ENCODE measurements around the gene PPCDC. TPM values are rescaled to one million over a fixed set of nuclear protein-coding genes. Genes with fewer than 3 reads are reported as not detected.
A peak's percentile ranks its signal among the peaks of the same experiment; 100 is the strongest.

Gene PPCDC
- total RNA-seq, 4 donors from 2014 or later, result 7.4 to 25.7 (median 13.1) TPM

DNA sequence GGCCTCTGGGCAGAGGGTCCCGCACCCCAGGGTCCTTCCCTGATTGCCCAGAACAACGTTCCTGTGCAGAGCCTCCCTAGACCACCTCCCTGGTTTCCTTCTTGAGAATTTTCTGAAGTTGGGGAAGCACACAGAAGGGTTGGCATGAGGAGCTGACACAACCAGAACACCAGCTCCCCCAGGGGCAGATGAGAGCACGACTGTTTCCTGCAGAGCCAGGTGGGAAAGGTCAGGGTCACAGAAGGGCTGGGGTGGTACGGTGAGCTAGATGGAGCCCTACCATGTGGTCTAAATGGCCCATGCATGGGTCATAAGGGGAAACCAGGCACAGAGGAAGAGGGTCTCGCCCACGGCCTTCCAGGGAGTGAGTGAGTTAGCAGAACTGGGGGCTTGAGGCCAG is 10.4 kb downstream of the PPCDC start:
- Histone ChIP-seq H3K4me3 (no peak overlapping the region), H3K9me3 (no peaks in the 10 kb centered on the region), H3K27me3 (no peaks in the 10 kb centered on the region), H3K36me3 (no peaks in the 10 kb centered on the region), H3K27ac (no peak overlapping the region), H3K4me1 (peaks cover 62% of the 10 kb centered on the region)
- no peak for TF ChIP-seq POLR2AphosphoS5 (IDR thresholded peaks at IDR 0.05)
- no peak for TF ChIP-seq EP300 (IDR thresholded peaks at IDR 0.05)
- TF ChIP-seq, protein P1, sequence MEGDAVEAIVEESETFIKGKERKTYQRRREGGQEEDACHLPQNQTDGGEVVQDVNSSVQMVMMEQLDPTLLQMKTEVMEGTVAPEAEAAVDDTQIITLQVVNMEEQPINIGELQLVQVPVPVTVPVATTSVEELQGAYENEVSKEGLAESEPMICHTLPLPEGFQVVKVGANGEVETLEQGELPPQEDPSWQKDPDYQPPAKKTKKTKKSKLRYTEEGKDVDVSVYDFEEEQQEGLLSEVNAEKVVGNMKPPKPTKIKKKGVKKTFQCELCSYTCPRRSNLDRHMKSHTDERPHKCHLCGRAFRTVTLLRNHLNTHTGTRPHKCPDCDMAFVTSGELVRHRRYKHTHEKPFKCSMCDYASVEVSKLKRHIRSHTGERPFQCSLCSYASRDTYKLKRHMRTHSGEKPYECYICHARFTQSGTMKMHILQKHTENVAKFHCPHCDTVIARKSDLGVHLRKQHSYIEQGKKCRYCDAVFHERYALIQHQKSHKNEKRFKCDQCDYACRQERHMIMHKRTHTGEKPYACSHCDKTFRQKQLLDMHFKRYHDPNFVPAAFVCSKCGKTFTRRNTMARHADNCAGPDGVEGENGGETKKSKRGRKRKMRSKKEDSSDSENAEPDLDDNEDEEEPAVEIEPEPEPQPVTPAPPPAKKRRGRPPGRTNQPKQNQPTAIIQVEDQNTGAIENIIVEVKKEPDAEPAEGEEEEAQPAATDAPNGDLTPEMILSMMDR (IDR thresholded peaks at IDR 0.05), result no peak
- no peak for TF ChIP-seq POLR2A (IDR thresholded peaks at IDR 0.05)
- no peak for DNase-seq (ENCODE audit: low spot score in 2 of 2)
- 88% methylated on average over 6 of the region's 6 CpGs for WGBS

DNA sequence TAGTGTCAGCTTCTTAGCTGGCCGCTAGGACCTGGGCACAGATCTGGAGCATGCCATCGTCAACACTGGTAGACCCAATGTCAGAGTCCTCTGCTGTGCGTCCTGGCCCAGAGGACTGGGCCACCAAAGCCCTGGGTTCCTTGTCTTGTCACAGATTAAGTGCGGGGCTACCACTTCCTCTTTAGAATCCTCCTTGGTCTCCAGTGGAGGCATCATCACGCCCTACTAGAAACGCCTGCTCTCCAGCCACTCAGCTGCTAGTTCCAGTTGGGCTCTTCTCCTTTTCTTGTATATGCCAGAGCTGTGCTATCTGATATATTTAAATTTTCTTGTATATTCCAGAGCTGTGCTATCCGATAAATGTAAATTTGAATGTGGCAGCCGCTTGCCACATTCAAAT is 11.2 kb downstream of the PPCDC start:
- Histone ChIP-seq H3K27ac (no peak overlapping the region), H3K4me3 (no peak overlapping the region), H3K27me3 (no peaks in the 10 kb centered on the region), H3K9me3 (no peaks in the 10 kb centered on the region), H3K36me3 (no peaks in the 10 kb centered on the region), H3K4me1 (peaks cover 60% of the 10 kb centered on the region)
- no peak for TF ChIP-seq EP300 (IDR thresholded peaks at IDR 0.05)
- TF ChIP-seq, protein P1 (IDR thresholded peaks at IDR 0.05), result no peak
- no peak for TF ChIP-seq POLR2AphosphoS5 (IDR thresholded peaks at IDR 0.05)
- TF ChIP-seq POLR2A (IDR thresholded peaks at IDR 0.05), result no peak
- WGBS, result 95% methylated on average over 8 of the region's 8 CpGs
- no peak for DNase-seq (ENCODE audit: low spot score in 2 of 2)

DNA sequence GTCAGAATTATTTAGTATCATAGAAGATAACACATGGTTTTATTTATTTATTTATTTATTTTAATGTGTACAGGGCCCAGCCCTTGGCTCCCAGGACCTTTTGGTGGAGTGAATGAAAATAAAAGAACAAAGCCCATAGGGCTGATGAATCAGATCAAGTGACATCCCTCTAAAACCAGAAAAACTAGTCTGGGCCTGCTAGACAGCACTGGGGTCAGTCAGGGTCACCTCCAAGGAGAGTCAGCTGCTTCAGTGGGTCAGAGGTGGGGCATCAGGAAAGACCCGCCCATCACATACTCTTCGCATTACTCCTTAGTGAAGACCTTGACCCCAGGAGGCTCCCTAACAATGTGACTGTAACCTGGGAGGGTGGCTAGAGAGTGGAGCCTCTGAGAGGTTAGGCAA is 12.8 kb downstream of the PPCDC start:
- Histone ChIP-seq H3K4me3 (no peak overlapping the region), H3K36me3 (no peaks in the 10 kb centered on the region), H3K27me3 (no peaks in the 10 kb centered on the region), H3K9me3 (no peaks in the 10 kb centered on the region), H3K4me1 (peaks cover 44% of the 10 kb centered on the region), H3K27ac (peak overlapping the region; percentile 23)
- TF ChIP-seq POLR2AphosphoS5 (IDR thresholded peaks at IDR 0.05), result no peak
- TF ChIP-seq POLR2A (IDR thresholded peaks at IDR 0.05), result no peak
- no peak for TF ChIP-seq EP300 (IDR thresholded peaks at IDR 0.05)
- TF ChIP-seq, protein P1 (IDR thresholded peaks at IDR 0.05), result no peak
- WGBS, result 66% methylated on average over 2 of the region's 2 CpGs
- DNase-seq (ENCODE audit: low spot score in 2 of 2), result no peak

DNA sequence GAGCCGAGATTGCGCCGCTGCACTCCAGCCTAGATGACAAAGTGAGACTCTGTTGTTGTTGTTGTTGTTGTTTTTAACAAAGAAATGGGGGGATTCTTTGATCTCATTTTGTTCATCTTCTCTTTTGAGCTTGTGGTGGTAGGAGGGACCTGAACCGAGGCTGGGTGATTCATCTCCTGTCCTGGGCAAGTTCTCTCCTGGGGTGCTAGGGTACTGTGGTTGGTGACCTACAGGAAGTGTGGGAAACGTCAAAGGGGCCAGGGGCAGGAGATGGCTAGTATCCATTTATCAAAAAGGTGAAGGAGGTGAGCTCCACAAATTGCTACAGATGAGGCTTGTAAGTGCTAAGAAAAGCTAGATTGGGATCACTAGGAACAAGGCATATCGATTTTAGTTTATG is 14.3 kb downstream of the PPCDC start:
- no peaks in the 10 kb centered on the region for H3K27me3 ChIP-seq
- no peak for TF ChIP-seq EP300 (IDR thresholded peaks at IDR 0.05)
- no peak for TF ChIP-seq POLR2A (IDR thresholded peaks at IDR 0.05)
- TF ChIP-seq POLR2AphosphoS5 (IDR thresholded peaks at IDR 0.05), result no peak
- TF ChIP-seq, protein P1 (IDR thresholded peaks at IDR 0.05), result no peak
- DNase-seq (ENCODE audit: low spot score in 2 of 2), result no peak
- no peaks in the 10 kb centered on the region for H3K36me3 ChIP-seq
- no peak overlapping the region for H3K27ac ChIP-seq
- H3K4me1 ChIP-seq, result peaks cover 40% of the 10 kb centered on the region
- 80% methylated on average over 6 of the region's 6 CpGs for WGBS
- H3K4me3 ChIP-seq, result no peak overlapping the region
- H3K9me3 ChIP-seq, result no peaks in the 10 kb centered on the region

DNA sequence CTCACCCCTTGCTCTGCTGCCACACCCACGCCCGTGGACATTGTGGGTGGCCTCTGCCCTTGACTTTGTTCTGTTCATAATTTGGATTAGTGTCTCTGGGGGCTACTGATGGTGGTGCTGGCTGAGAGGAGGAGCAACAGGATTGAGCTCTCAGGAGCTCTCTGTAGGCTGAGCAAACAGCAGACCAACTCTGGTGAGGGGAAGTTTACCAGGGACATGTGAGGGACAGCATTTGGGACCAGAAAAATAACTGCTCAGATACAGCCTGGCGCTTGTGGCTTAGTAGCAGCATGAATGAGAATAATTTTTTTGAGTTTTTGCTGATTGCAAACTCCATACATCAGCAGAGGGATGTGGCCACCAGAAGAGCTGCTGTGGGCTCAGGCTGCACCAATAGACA is 14.8 kb downstream of the PPCDC start:
- Histone ChIP-seq H3K27ac (no peak overlapping the region), H3K36me3 (no peaks in the 10 kb centered on the region), H3K27me3 (no peaks in the 10 kb centered on the region), H3K4me3 (no peak overlapping the region), H3K4me1 (peaks cover 45% of the 10 kb centered on the region), H3K9me3 (no peaks in the 10 kb centered on the region)
- 62% methylated on average over 3 of the region's 3 CpGs for WGBS
- TF ChIP-seq, protein P1 (IDR thresholded peaks at IDR 0.05), result no peak
- no peak for TF ChIP-seq EP300 (IDR thresholded peaks at IDR 0.05)
- TF ChIP-seq POLR2A (IDR thresholded peaks at IDR 0.05), result no peak
- TF ChIP-seq POLR2AphosphoS5 (IDR thresholded peaks at IDR 0.05), result no peak
- no peak for DNase-seq (ENCODE audit: low spot score in 2 of 2)
